Effector memory CD4-positive, alpha-beta T cell (primary cell): ENCODE measurements around the gene TSPO.

ENCODE experiments used
- DNase-seq, 3 donors: peaks; one replicate each; pipeline ENCODE4 v3.0.0-alpha.2; 2020
- H3K27ac ChIP-seq: 2 replicates; pipeline ENCODE4 v1.7.0; 2013; ENCODE audit warnings: mild to moderate bottlenecking, low read length, moderate library complexity; ENCODE audit not compliant: insufficient read depth, poor library complexity, severe bottlenecking
- H3K27me3 ChIP-seq: replicated peaks from 2 replicates; pipeline ENCODE4 v1.7.0; 2013; ENCODE audit warnings: mild to moderate bottlenecking, low read length; ENCODE audit not compliant: insufficient read depth, control insufficient read depth, poor library complexity, severe bottlenecking
- H3K36me3 ChIP-seq: 2 replicates; pipeline ENCODE4 v1.7.0; 2013; ENCODE audit warnings: mild to moderate bottlenecking, low read length, moderate library complexity; ENCODE audit not compliant: control insufficient read depth, insufficient read depth
- H3K4me1 ChIP-seq: 2 replicates; pipeline ENCODE4 v1.7.0; 2013; ENCODE audit warnings: low read length, mild to moderate bottlenecking; ENCODE audit not compliant: control insufficient read depth, insufficient read depth, poor library complexity, severe bottlenecking
- H3K4me3 ChIP-seq: 2 replicates; pipeline ENCODE4 v1.7.0; 2013; ENCODE audit warnings: low read length, low read depth, mild to moderate bottlenecking; ENCODE audit not compliant: insufficient read depth, poor library complexity, severe bottlenecking
- H3K9me3 ChIP-seq: 2 replicates; pipeline ENCODE4 v1.7.0; 2013; ENCODE audit warnings: mild to moderate bottlenecking, low read length, moderate library complexity; ENCODE audit not compliant: control insufficient read depth

TSPO gene

GRCh38 chr22:43168471-43169309 is 17.3 kb downstream of the TSPO start:
- Histone ChIP-seq H3K36me3 (peaks cover 15% of the 10 kb centered on the region), H3K9me3 (no peaks in the 10 kb centered on the region), H3K27me3 (no peaks in the 10 kb centered on the region), H3K4me3 (no peak overlapping the region), H3K4me1 (no peaks in the 10 kb centered on the region), H3K27ac (no peak overlapping the region)
- no peak for DNase-seq

- no peaks in the 10 kb centered on the region for H3K4me1 ChIP-seq
- no peaks in the 10 kb centered on the region for H3K27me3 ChIP-seq
- no peak overlapping the region for H3K4me3 ChIP-seq
- no peak overlapping the region for H3K27ac ChIP-seq
- H3K36me3 ChIP-seq = peaks cover 19% of the 10 kb centered on the region
- H3K9me3 ChIP-seq = no peaks in the 10 kb centered on the region
- DNase-seq = no peak
These were observed 18.2 kb downstream of the TSPO start for GRCh38 chr22:43169310-43170130.

- Histone ChIP-seq H3K27ac (no peak overlapping the region), H3K27me3 (no peaks in the 10 kb centered on the region), H3K4me3 (no peak overlapping the region), H3K36me3 (peaks cover 22% of the 10 kb centered on the region), H3K4me1 (no peaks in the 10 kb centered on the region), H3K9me3 (no peaks in the 10 kb centered on the region)
- DNase-seq = no peak
These were observed 18.7 kb downstream of the TSPO start for GRCh38 chr22:43170131-43170480.

GRCh38 chr22:43171019-43171491 is 19.7 kb downstream of the TSPO start:
- Histone ChIP-seq H3K4me1 (no peaks in the 10 kb centered on the region), H3K9me3 (no peaks in the 10 kb centered on the region), H3K36me3 (peaks cover 27% of the 10 kb centered on the region), H3K27ac (no peak overlapping the region), H3K4me3 (no peak overlapping the region), H3K27me3 (no peaks in the 10 kb centered on the region)
- no peak for DNase-seq

- Histone ChIP-seq H3K36me3 (peaks cover 29% of the 10 kb centered on the region), H3K4me3 (no peak overlapping the region), H3K4me1 (no peaks in the 10 kb centered on the region), H3K27ac (no peak overlapping the region), H3K9me3 (no peaks in the 10 kb centered on the region), H3K27me3 (no peaks in the 10 kb centered on the region)
- DNase-seq = no peak
These were observed 20.2 kb downstream of the TSPO start for GRCh38 chr22:43171607-43172006.

GRCh38 chr22:43172191-43172590 is 20.8 kb downstream of the TSPO start:
- no peak for DNase-seq
- Histone ChIP-seq H3K27me3 (no peaks in the 10 kb centered on the region), H3K36me3 (peaks cover 29% of the 10 kb centered on the region)

GRCh38 chr22:43173566-43173965 is 22.2 kb downstream of the TSPO start:
- H3K4me1 ChIP-seq = no peaks in the 10 kb centered on the region
- H3K27me3 ChIP-seq = no peaks in the 10 kb centered on the region
- no peaks in the 10 kb centered on the region for H3K9me3 ChIP-seq
- H3K27ac ChIP-seq = no peak overlapping the region
- H3K36me3 ChIP-seq = peaks cover 29% of the 10 kb centered on the region
- no peak overlapping the region for H3K4me3 ChIP-seq
- no peak for DNase-seq

More at GRCh38 chr22:43172191-43172590, 20.8 kb downstream of the TSPO start:
- no peak overlapping the region for H3K4me3 ChIP-seq
- H3K9me3 ChIP-seq = no peaks in the 10 kb centered on the region
- H3K27ac ChIP-seq = no peak overlapping the region
- H3K4me1 ChIP-seq = no peaks in the 10 kb centered on the region

GRCh38 chr22:43173976-43174720 is 22.8 kb downstream of the TSPO start:
- Histone ChIP-seq H3K27ac (no peak overlapping the region), H3K4me3 (no peak overlapping the region), H3K4me1 (no peaks in the 10 kb centered on the region), H3K27me3 (no peaks in the 10 kb centered on the region), H3K36me3 (peaks cover 32% of the 10 kb centered on the region), H3K9me3 (no peaks in the 10 kb centered on the region)
- DNase-seq = no peak

GRCh38 chr22:43174941-43175531 is 23.7 kb downstream of the TSPO start:
- H3K27me3 ChIP-seq = no peaks in the 10 kb centered on the region
- no peaks in the 10 kb centered on the region for H3K4me1 ChIP-seq
- peaks cover 41% of the 10 kb centered on the region for H3K36me3 ChIP-seq
- no peak for DNase-seq
- H3K4me3 ChIP-seq = no peak overlapping the region
- no peak overlapping the region for H3K27ac ChIP-seq
- H3K9me3 ChIP-seq = no peaks in the 10 kb centered on the region
